ENCODE results near the gene PSMA7. TPM values are rescaled to one million over a fixed set of nuclear protein-coding genes. Genes with fewer than 3 reads are reported as not detected.

The PSMA7 gene
- polyA plus RNA-seq, 3 donors, result 185 to 211 (median 193) TPM

GRCh38 chr20:62146019-62146755 lies 3.0 kb upstream of the PSMA7 start:
- DNase-seq (ENCODE audit: extremely low read depth in 1 of 11, low read depth in 9 of 11, low spot score in 4 of 11), result no peak

- no peak for DNase-seq (ENCODE audit: extremely low read depth in 1 of 11, low read depth in 9 of 11, low spot score in 4 of 11)
Observed at GRCh38 chr20:62145688-62146018, 2.5 kb upstream of the PSMA7 start.

GRCh38 chr20:62143957-62144825 lies 997 bp upstream of the PSMA7 start:
- DNase-seq (ENCODE audit: extremely low read depth in 1 of 11, low read depth in 9 of 11, low spot score in 4 of 11), result no peak

GRCh38 chr20:62142252-62143080 lies 728 bp downstream of the PSMA7 start:
- no peak for DNase-seq (ENCODE audit: extremely low read depth in 1 of 11, low read depth in 9 of 11, low spot score in 4 of 11)

DNA sequence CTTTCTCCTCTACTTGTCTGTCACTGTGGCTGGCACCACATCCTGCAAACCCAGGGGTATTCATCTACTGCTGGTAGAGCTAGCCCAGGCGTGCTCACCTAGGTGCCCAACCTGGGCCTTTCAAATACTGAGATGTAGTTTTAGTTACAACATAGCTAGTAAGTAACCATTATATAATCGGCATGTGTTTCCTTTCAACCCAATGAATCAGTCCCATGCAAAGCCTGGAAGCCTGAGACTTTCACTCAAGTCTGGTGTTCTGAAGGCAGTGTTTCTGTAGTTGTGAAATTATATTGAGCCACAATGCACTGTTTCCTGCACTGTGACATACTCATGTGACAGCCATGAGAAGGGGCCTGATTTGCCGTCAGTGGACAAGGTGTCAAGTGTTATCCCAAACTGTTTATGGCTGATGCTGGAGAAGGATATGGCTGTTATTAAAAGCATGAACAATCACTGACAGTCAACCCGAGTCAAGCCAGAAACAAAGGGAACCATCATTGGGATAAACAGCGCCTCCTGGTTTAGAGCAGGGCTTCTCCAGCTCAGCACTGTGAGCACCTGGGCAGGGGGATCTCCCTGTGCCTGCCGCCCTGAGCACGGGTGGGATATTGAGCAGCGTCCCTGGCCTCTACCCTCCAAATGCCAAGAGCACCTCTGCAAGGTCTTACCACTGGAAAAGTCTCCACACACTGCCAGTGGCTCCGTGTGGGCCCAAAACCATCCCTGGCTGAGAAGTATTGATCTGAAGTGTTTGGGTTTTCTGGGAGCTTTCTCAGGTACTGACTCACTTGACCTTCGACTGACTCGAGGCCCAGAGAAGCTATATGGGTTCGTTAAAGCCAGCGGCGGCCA lies 1.6 kb downstream of the PSMA7 start:
- DNase-seq (ENCODE audit: extremely low read depth in 1 of 11, low read depth in 9 of 11, low spot score in 4 of 11), result no peak

DNA sequence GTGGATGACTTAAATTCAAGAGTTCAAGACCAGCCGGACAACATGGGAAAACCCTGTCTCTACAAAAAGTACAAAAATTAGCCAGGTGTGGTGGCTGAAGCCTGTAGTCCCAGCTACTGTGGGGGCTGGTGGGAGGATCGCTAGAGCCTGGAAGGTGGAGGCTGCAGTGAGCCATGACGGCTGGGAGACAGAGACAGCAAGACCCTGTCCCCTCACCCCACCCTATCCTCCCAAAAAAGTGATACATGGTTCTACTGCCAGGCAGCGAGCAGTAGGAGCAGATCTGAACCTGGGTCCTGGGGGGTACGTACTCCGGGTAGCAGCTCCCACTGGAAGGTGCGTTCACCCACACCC lies 2.2 kb downstream of the PSMA7 start:
- no peak for DNase-seq (ENCODE audit: extremely low read depth in 1 of 11, low read depth in 9 of 11, low spot score in 4 of 11)

- no peak for DNase-seq (ENCODE audit: extremely low read depth in 1 of 11, low read depth in 9 of 11, low spot score in 4 of 11)
Observed at GRCh38 chr20:62139636-62140035, 3.6 kb downstream of the PSMA7 start.

GRCh38 chr20:62138912-62139311 lies 4.3 kb downstream of the PSMA7 start:
- DNase-seq (ENCODE audit: extremely low read depth in 1 of 11, low read depth in 9 of 11, low spot score in 4 of 11), result no peak

DNA sequence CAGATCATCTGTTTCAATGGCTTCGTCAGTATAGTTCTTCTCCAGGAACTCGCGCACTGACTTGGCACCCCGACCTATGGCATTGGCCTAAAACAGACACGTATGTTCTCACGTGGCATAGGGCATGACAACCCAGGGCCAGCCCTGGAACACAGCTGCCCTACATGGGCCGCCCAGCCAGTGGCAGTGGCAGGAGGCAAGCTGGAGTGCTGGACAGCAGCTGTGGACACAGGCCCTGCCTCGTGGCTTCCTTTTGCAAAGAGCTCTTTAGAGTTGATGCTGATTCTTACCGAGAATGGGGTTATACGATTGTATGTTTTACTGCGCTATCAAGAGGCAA lies 5.0 kb downstream of the PSMA7 start:
- no peak for DNase-seq (ENCODE audit: extremely low read depth in 1 of 11, low read depth in 9 of 11, low spot score in 4 of 11)

DNA sequence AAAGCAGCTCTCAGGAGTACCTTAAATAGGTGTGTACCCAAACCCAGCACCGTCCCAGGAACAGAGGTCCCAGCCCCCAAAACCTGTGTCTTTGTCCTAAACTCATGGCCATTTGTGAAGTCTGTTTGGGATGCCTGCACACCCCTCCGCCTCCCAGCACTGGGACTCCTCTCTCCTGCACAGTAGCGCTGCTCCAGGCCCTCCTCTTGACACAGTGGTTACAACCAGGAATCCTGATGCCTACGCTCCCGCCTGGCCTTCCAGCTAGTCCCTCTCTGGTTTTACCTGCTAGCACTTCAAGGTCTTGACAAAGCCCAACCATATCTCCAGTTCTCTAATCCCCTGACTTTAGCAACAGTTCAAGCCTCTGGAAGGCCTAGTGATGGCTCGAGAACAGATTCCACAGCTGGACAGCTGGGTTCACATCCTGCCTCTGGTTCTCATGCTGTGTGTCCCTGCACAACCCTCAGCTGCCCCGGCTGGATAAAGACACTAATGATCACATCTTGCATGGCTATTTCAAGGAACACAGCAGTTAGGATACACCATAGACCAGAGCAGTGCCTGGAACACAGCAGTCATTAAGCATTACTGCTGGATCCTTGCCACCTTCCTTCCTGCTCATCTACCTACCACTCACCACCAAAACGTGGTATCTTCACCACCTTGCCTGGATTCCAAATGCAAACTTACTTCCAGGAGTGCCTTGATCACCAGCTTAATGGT lies 5.6 kb downstream of the PSMA7 start:
- no peak for DNase-seq (ENCODE audit: extremely low read depth in 1 of 11, low read depth in 9 of 11, low spot score in 4 of 11)

- no peak for DNase-seq (ENCODE audit: extremely low read depth in 1 of 11, low read depth in 9 of 11, low spot score in 4 of 11)
Observed at GRCh38 chr20:62137092-62137384, 6.2 kb downstream of the PSMA7 start.

DNA sequence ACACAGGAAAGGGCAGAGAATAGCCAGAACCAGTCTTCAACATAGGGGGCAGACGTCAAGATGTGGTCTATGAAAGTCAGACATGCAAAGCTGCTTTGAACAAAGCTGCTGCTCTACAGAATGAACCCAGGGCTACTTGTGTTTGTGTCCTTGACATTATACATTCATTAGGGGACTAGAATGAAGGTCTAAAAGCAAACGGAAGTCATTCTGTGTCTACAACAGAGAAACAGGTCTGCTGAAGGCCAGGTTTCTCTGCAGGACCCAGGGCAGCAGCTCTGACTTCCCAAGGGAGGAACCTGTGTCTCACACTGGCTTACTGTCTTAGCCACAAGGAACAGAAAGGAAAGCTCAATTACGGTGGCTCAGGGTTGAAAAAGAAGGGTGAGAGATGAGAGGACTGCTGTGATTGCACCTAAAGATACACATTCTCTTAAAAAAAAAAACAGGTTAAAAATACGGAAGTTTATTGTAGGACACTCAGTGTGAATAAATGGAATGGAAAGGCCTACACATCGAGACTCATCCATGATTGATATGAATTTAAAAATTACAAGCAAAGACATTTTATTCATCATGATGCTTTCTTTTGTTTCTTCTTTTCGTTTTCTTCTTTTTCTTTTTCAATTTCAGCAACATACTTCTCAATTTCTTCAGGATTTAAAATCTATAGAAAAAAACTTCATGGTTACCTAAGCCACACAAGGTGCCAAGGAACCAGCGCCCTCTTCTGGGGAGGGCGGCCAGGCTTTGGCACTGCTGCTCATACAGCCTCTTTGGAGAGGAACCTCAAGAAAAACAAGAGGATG lies 6.7 kb downstream of the PSMA7 start:
- DNase-seq (ENCODE audit: extremely low read depth in 1 of 11, low read depth in 9 of 11, low spot score in 4 of 11), result no peak

GRCh38 chr20:62135573-62136266 lies 7.5 kb downstream of the PSMA7 start:
- DNase-seq (ENCODE audit: extremely low read depth in 1 of 11, low read depth in 9 of 11, low spot score in 4 of 11), result no peak

GRCh38 chr20:62134735-62135231 lies 8.4 kb downstream of the PSMA7 start:
- no peak for DNase-seq (ENCODE audit: extremely low read depth in 1 of 11, low read depth in 9 of 11, low spot score in 4 of 11)

- DNase-seq (ENCODE audit: extremely low read depth in 1 of 11, low read depth in 9 of 11, low spot score in 4 of 11), result no peak
Observed at GRCh38 chr20:62133864-62134263, 9.3 kb downstream of the PSMA7 start.

GRCh38 chr20:62133051-62133845 lies 9.9 kb downstream of the PSMA7 start:
- no peak for DNase-seq (ENCODE audit: extremely low read depth in 1 of 11, low read depth in 9 of 11, low spot score in 4 of 11)
